ENCODE results near the gene KIRREL2. TPM values are rescaled to one million over a fixed set of nuclear protein-coding genes. Genes with fewer than 3 reads are reported as not detected.

The KIRREL2 gene
- total and polyA plus RNA-seq, 9 donors: 0.02 to 0.15 (median 0.08) TPM; not detected in 5

- DNase-seq: peak; percentile 78 to 87 (median 81)
- TF ChIP-seq CTCF (IDR thresholded peaks at IDR 0.05): no peak
- TF ChIP-seq POLR2A (IDR thresholded peaks at IDR 0.05): peak; percentile 50
- TF ChIP-seq EP300 (IDR thresholded peaks at IDR 0.05): no peak
- H3K9me3 ChIP-seq: no peaks in the 10 kb centered on the region
- H3K36me3 ChIP-seq: no peaks in the 10 kb centered on the region
- H3K4me1 ChIP-seq (ENCODE audit: insufficient read depth): peaks cover 4% of the 10 kb centered on the region
- peak overlapping the region; percentile 51 for H3K4me3 ChIP-seq
- H3K27ac ChIP-seq: peak overlapping the region; percentile 56 to 72
- WGBS, 3 donors: 0% methylated on average over 36 to 42 of the region's 43 CpGs
- H3K27me3 ChIP-seq: no peaks in the 10 kb centered on the region
- intact Hi-C loops (cut with DNase I): loop anchor here in 1 of 4 donors (5.0 kb wide), 1 partner anchor 33 kb away; no protein-coding TSS in a partner anchor
Observed at GRCh38 chr19:35899547-35900214, 43.0 kb downstream of the KIRREL2 start.

- Histone ChIP-seq H3K4me1 (ENCODE audit: insufficient read depth) (peaks cover 4% of the 10 kb centered on the region), H3K9me3 (no peaks in the 10 kb centered on the region), H3K27ac (peak overlapping the region in 1 of 2 donors; percentile 31), H3K36me3 (no peaks in the 10 kb centered on the region), H3K27me3 (no peaks in the 10 kb centered on the region), H3K4me3 (peak overlapping the region; percentile 51)
- intact Hi-C loops (cut with DNase I): no loop called here
- DNase-seq: no peak
- TF ChIP-seq CTCF (IDR thresholded peaks at IDR 0.05) (no peak), EP300 (IDR thresholded peaks at IDR 0.05) (no peak), POLR2A (IDR thresholded peaks at IDR 0.05) (no peak)
- 64 to 70% (median 67%) methylated on average over 2 of the region's 2 CpGs for WGBS, 3 donors
Observed at GRCh38 chr19:35901055-35901644, 44.4 kb downstream of the KIRREL2 start.

- Histone ChIP-seq H3K27me3 (no peaks in the 10 kb centered on the region), H3K36me3 (no peaks in the 10 kb centered on the region), H3K4me1 (ENCODE audit: insufficient read depth) (peaks cover 4% of the 10 kb centered on the region), H3K27ac (peak within 1 kb of the TSS in 1 of 2 donors; percentile 31), H3K4me3 (no peak within 1 kb of the TSS), H3K9me3 (no peaks in the 10 kb centered on the region)
- TF ChIP-seq CTCF (IDR thresholded peaks at IDR 0.05): no peak
- no peak for TF ChIP-seq EP300 (IDR thresholded peaks at IDR 0.05)
- no peak for TF ChIP-seq POLR2A (IDR thresholded peaks at IDR 0.05)
- 31 to 38% (median 35%) methylated on average over 6 of the region's 6 CpGs for WGBS, 3 donors
- no peak for DNase-seq
- intact Hi-C loops (cut with DNase I): no loop called here
Observed at GRCh38 chr19:35901854-35902661, 45.3 kb downstream of the KIRREL2 start, which contains the start of gene HCST. HCST (plus strand) TSS chr19:35902529; CDS start chr19:35902594, 65 bp downstream.

GRCh38 chr19:35902870-35903475 lies 46.3 kb downstream of the KIRREL2 start:
- H3K27ac ChIP-seq: peak overlapping the region in 1 of 2 donors; percentile 31
- intact Hi-C loops (cut with DNase I): no loop called here
- no peaks in the 10 kb centered on the region for H3K36me3 ChIP-seq
- DNase-seq: no peak
- H3K4me1 ChIP-seq (ENCODE audit: insufficient read depth): peaks cover 8% of the 10 kb centered on the region
- TF ChIP-seq EP300 (IDR thresholded peaks at IDR 0.05) (no peak), CTCF (IDR thresholded peaks at IDR 0.05) (no peak), POLR2A (IDR thresholded peaks at IDR 0.05) (no peak)
- 66 to 75% (median 69%) methylated on average over 10 of the region's 10 CpGs for WGBS, 3 donors
- no peaks in the 10 kb centered on the region for H3K27me3 ChIP-seq
- H3K9me3 ChIP-seq: no peaks in the 10 kb centered on the region
- no peak overlapping the region for H3K4me3 ChIP-seq
